Measurements from ENCODE around the gene SHROOM2.

DNA sequence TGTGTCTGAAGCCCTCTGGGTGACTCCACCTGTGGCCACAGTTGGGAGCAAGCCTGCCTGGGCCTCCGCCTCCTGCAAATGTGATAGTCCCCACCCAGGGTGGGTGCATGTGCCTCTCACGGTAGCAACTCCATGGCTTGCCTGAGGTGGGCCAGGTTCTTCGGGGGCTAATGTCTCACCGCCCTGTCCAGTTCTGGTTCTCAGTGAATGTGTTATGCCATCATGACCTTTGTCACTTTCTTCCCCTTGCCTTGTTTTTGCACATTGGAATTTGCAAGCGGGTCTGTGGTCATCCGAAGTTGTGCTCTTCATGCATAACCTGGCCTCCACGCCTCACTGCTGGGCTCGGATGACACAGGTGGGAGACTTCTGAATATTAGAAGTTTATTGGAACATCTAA lies 39.7 kb downstream of the SHROOM2 start:
- TF ChIP-seq, protein P1, sequence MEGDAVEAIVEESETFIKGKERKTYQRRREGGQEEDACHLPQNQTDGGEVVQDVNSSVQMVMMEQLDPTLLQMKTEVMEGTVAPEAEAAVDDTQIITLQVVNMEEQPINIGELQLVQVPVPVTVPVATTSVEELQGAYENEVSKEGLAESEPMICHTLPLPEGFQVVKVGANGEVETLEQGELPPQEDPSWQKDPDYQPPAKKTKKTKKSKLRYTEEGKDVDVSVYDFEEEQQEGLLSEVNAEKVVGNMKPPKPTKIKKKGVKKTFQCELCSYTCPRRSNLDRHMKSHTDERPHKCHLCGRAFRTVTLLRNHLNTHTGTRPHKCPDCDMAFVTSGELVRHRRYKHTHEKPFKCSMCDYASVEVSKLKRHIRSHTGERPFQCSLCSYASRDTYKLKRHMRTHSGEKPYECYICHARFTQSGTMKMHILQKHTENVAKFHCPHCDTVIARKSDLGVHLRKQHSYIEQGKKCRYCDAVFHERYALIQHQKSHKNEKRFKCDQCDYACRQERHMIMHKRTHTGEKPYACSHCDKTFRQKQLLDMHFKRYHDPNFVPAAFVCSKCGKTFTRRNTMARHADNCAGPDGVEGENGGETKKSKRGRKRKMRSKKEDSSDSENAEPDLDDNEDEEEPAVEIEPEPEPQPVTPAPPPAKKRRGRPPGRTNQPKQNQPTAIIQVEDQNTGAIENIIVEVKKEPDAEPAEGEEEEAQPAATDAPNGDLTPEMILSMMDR (conservative IDR thresholded peaks at IDR 0.05 in 1 of 2, IDR thresholded peaks at IDR 0.05 in 1 of 2; ENCODE audit: low read depth in 1 of 2, low read length in 2 of 2), result no peak
- no peak for TF ChIP-seq EZH2 (IDR thresholded peaks at IDR 0.05; ENCODE audit: low read length, missing control alignments)
